Activated T-cell treated with anti-CD3 and anti-CD28 coated beads for 24 hours (primary cell): ENCODE data around the gene COG5.
"Not testable (repeated sequence)": the region's sequence is repeated elsewhere in the genome, so short reads cannot be mapped to it uniquely, and the experiment has no call there.

Experiments
- DNase-seq: peaks from one replicate; pipeline ENCODE4 v3.0.0-alpha.2; 2020; ENCODE audit warnings: low read depth

Gene COG5

DNA sequence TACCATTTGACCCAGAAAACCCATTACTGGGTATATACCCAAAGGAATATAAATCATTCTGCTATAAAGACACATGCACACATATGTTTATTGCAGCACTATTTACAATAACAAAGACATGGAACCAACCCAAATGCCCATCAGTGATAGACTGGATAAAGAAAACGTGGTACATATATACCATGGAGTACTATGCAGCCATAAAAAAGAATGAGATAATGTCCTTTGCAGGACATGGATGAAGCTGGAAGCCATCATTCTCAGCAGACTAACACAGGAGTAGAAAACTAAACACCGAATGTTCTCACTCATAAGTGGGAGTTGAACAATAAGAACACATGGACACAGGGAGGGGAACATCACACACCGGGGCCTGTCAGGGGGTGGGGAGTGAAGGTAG is 408.0 kb downstream of the COG5 start:
- not testable (repeated sequence) for DNase-seq

DNA sequence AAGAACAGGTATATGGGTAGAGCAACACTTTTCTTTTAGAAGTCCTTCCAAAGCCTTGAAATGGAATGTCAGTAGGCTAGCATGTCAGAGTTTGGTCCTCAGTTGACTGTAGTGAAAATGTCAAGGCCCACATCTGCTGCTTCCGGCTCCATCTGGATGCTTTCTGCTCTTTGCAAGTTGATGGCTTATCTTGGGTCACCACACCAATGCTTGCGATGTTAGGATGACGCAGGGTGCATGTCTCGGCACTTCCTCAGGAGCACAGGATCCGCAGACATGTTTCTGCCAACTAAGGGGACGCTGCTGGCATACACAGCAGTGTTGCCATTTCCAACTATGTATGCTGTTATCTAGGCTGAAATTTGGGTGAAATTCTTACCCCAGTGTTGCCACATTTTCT is 408.9 kb downstream of the COG5 start:
- DNase-seq, result no peak

DNA sequence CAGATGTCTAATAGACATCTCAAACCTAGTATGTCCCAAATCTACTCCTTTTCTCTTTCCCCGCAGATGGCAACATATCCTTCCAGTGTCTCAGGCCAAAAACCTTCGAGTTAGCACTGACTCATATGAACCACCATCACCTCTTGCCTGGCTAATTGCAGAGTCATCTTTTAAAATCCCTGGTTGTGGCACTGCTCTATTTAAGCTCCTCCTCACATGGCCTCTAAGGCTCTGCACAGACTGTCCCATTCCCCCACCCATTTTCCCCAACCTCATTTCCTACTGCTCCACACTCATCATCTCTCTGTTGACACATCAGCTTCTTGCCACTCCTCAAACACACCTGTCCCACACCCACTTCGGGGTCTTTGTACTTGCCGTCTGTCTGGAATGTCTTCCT is 411.7 kb downstream of the COG5 start:
- no peak for DNase-seq
